DOHH2 (cell line): Measurements from ENCODE around the gene EGR1.

Experiments used
- H3F3A ChIP-seq: fragments of 200-600 bp; sonication (generic), shearing (Covaris generic); 2 replicates; pipeline ENCODE4 v1.6.0; 2016; ENCODE audit warnings: antibody characterized with exemption, mild to moderate bottlenecking; ENCODE audit not compliant: control insufficient read depth, insufficient read depth
- H3K27ac ChIP-seq: fragments of 200-600 bp; sonication (generic); 2 replicates; pipeline ENCODE4 v1.5.1; 2014; ENCODE audit warnings: low read depth, mild to moderate bottlenecking, low read length, moderate library complexity
- H3K27me3 ChIP-seq: fragments of 200-600 bp; sonication (generic); 2 replicates; pipeline ENCODE4 v1.6.1; 2014; ENCODE audit warnings: mild to moderate bottlenecking, low read length, mixed read lengths; ENCODE audit not compliant: control insufficient read depth
- H3K36me3 ChIP-seq: fragments of 200-600 bp; sonication (generic); 2 replicates; pipeline ENCODE4 v1.6.1; 2014; ENCODE audit warnings: mild to moderate bottlenecking, low read length, moderate library complexity, mixed read lengths; ENCODE audit not compliant: control insufficient read depth
- H3K4me1 ChIP-seq: fragments of 200-600 bp; sonication (generic); 2 replicates; pipeline ENCODE4 v1.6.1; 2014; ENCODE audit warnings: mild to moderate bottlenecking, low read length, mixed read lengths; ENCODE audit not compliant: control insufficient read depth
- H3K4me2 ChIP-seq: fragments of 200-600 bp; sonication (generic); 2 replicates; pipeline ENCODE4 v1.6.0; 2014; ENCODE audit warnings: mild to moderate bottlenecking, low read length, moderate library complexity
- H3K4me3 ChIP-seq: fragments of 200-600 bp; sonication (generic); 2 replicates; pipeline ENCODE4 v1.5.1; 2014; ENCODE audit warnings: mild to moderate bottlenecking, low read length, mixed read lengths
- H3K79me2 ChIP-seq: fragments of 200-600 bp; sonication (generic); 2 replicates; pipeline ENCODE4 v1.6.1; 2014; ENCODE audit warnings: mild to moderate bottlenecking, low read length, mixed read lengths; ENCODE audit not compliant: control insufficient read depth
- H3K9me2 ChIP-seq: fragments of 200-600 bp; sonication (generic); replicated peaks from 2 replicates; pipeline ENCODE4 v1.6.1; 2014; ENCODE audit warnings: mild to moderate bottlenecking, low read length, mixed read lengths; ENCODE audit not compliant: control insufficient read depth
- H3K9me3 ChIP-seq: fragments of 200-600 bp; sonication (generic); 2 replicates; pipeline ENCODE4 v1.6.1; 2014; ENCODE audit warnings: antibody characterized with exemption, low read length, mixed read lengths; ENCODE audit not compliant: control insufficient read depth, insufficient read depth
- H4K20me1 ChIP-seq: fragments of 200-600 bp; sonication (generic); 2 replicates; pipeline ENCODE4 v1.6.0; 2014; ENCODE audit warnings: low read depth, mild to moderate bottlenecking, antibody characterized with exemption, low read length, moderate library complexity; ENCODE audit not compliant: control insufficient read depth, insufficient read depth
- EZH2phosphoT487 ChIP-seq: fragments of 200-600 bp; sonication (generic); IDR thresholded peaks from 2 replicates; pipeline ENCODE4 v1.6.1; 2017; ENCODE audit warnings: borderline replicate concordance, mild to moderate bottlenecking, antibody characterized with exemption, low read length, moderate library complexity, mixed read lengths
- TF ChIP-seq, protein P1 (sequence below): fragments of 200-600 bp; sonication (generic); IDR thresholded peaks from one replicate; pipeline ENCODE4 v1.5.1; 2014; ENCODE audit warnings: antibody characterized with exemption, mild to moderate bottlenecking, low read depth, low read length; ENCODE audit not compliant: poor library complexity, severe bottlenecking

Gene EGR1

GRCh38 chr5:138454121-138454520, 11.2 kb upstream of the EGR1 start:
- H3K4me3 ChIP-seq: no peak overlapping the region
- H3K36me3 ChIP-seq: no peaks in the 10 kb centered on the region
- no peak overlapping the region for H3K27ac ChIP-seq
- H3K4me2 ChIP-seq: no peak overlapping the region
- TF ChIP-seq, protein P1, sequence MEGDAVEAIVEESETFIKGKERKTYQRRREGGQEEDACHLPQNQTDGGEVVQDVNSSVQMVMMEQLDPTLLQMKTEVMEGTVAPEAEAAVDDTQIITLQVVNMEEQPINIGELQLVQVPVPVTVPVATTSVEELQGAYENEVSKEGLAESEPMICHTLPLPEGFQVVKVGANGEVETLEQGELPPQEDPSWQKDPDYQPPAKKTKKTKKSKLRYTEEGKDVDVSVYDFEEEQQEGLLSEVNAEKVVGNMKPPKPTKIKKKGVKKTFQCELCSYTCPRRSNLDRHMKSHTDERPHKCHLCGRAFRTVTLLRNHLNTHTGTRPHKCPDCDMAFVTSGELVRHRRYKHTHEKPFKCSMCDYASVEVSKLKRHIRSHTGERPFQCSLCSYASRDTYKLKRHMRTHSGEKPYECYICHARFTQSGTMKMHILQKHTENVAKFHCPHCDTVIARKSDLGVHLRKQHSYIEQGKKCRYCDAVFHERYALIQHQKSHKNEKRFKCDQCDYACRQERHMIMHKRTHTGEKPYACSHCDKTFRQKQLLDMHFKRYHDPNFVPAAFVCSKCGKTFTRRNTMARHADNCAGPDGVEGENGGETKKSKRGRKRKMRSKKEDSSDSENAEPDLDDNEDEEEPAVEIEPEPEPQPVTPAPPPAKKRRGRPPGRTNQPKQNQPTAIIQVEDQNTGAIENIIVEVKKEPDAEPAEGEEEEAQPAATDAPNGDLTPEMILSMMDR: no peak
- TF ChIP-seq EZH2phosphoT487: no peak
- H3F3A ChIP-seq: no peaks in the 10 kb centered on the region
- no peaks in the 10 kb centered on the region for H3K79me2 ChIP-seq
- H3K9me2 ChIP-seq: no peaks in the 10 kb centered on the region
- H4K20me1 ChIP-seq: no peaks in the 10 kb centered on the region
- no peaks in the 10 kb centered on the region for H3K9me3 ChIP-seq
- peaks cover 9% of the 10 kb centered on the region; the same call in 1 of the 2 replicates for H3K27me3 ChIP-seq
- H3K4me1 ChIP-seq: peaks cover 10% of the 10 kb centered on the region

DNA sequence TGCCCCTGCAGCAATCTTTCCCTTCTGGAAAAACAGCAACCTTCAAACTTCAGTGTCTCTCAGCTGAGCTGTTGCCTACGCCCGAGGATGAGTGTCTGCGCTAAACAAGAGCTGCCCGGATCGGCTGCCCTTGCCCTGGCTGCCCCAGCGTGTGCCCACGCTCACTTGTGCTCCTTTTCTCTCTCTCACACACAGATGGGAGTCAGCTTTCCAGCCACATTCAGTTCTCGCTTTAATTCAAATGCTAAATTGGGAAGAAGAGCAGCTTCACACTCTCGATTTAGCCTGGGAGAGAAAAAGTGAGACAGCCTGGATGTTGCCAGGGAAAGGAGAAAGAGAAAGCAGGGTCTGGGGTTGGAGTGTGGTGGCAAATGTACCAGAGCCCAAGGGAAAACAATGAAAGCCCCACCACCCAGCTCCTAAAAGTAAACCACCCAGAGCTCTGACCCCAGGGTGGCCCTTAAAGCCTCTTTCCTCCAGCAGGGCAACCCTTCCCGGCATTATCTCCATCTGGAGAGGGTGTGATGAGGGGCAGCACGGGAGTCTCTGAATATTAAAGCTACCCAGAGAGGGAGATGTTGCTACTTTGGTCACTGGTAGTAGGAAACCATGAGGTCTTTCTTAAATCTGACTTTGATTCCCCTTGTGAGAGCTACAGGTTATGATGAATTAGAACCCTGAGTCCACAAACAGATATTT, 9.9 kb upstream of the EGR1 start:
- no peaks in the 10 kb centered on the region for H3K79me2 ChIP-seq
- no peaks in the 10 kb centered on the region for H3K9me2 ChIP-seq
- no peaks in the 10 kb centered on the region for H3F3A ChIP-seq
- no peak overlapping the region for H3K4me3 ChIP-seq
- H3K27ac ChIP-seq: no peak overlapping the region
- no peaks in the 10 kb centered on the region for H4K20me1 ChIP-seq
- no peaks in the 10 kb centered on the region for H3K36me3 ChIP-seq
- no peak overlapping the region for H3K4me2 ChIP-seq
- no peaks in the 10 kb centered on the region for H3K9me3 ChIP-seq
- TF ChIP-seq EZH2phosphoT487: no peak
- TF ChIP-seq, protein P1: no peak
- peaks cover 9% of the 10 kb centered on the region; the same call in 1 of the 2 replicates for H3K27me3 ChIP-seq
- H3K4me1 ChIP-seq: peaks cover 20% of the 10 kb centered on the region

DNA sequence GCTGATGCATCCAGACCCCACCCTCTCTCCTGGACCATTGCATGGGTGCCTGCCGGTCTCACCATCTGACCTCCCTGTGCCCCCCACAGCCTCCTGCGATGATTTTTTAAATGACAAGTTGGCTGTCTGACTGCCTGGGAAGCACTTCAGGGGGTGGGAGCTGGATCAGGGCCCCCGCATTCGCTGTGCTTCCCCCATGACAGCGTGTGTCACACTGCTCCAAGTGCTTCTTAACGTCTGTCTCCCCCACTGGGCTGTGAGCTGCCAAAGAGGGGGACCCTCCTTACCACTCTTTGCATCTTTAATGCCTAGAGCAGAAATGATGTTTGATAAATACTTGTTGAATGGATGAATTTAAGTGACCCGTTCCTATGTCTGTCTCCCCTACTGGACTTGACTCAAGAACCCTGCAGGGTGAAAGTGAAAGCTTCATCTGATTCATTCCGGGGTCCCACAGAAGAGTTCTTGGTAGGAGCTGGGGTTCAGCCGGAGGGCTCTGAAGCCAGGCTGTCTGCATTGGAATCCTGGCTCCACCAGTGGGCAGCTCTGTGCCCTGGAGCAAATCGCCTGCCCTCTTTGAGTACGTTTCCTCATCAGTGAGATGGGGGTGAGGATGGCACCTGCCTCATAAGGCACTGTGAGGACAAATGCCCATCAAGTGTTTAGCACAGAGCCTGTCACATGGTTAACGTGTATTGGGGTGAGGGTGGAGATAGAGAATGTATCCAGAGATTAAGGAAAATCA, 7.6 kb upstream of the EGR1 start:
- H3F3A ChIP-seq: no peaks in the 10 kb centered on the region
- H3K36me3 ChIP-seq: no peaks in the 10 kb centered on the region
- H4K20me1 ChIP-seq: no peaks in the 10 kb centered on the region
- no peaks in the 10 kb centered on the region for H3K79me2 ChIP-seq
- H3K9me2 ChIP-seq: no peaks in the 10 kb centered on the region
- peaks cover 26% of the 10 kb centered on the region for H3K4me1 ChIP-seq
- peaks cover 9% of the 10 kb centered on the region; the same call in 1 of the 2 replicates for H3K27me3 ChIP-seq
- no peak overlapping the region for H3K4me2 ChIP-seq
- H3K27ac ChIP-seq: no peak overlapping the region
- no peak overlapping the region for H3K4me3 ChIP-seq
- no peak for TF ChIP-seq EZH2phosphoT487
- TF ChIP-seq, protein P1: no peak
- no peaks in the 10 kb centered on the region for H3K9me3 ChIP-seq
